ENCODE results near the gene SLC22A23.

SLC22A23 gene

GRCh38 chr6:3429211-3429610, 27.6 kb downstream of the SLC22A23 start:
- no peaks in the 10 kb centered on the region for H3K27me3 ChIP-seq (ENCODE audit: control insufficient read depth, insufficient read depth, low read length)
- H3K36me3 ChIP-seq (ENCODE audit: control insufficient read depth, insufficient read depth, low read length) = no peaks in the 10 kb centered on the region
- no peak overlapping the region for H3K9ac ChIP-seq (ENCODE audit: low read length)
- no peak overlapping the region for H3K4me3 ChIP-seq (ENCODE audit: low read length)
- peaks cover 2% of the 10 kb centered on the region for H3K4me1 ChIP-seq (ENCODE audit: control insufficient read depth, insufficient read depth, low read length)
- H3K27ac ChIP-seq (ENCODE audit: low read depth, low read length) = no peak overlapping the region

DNA sequence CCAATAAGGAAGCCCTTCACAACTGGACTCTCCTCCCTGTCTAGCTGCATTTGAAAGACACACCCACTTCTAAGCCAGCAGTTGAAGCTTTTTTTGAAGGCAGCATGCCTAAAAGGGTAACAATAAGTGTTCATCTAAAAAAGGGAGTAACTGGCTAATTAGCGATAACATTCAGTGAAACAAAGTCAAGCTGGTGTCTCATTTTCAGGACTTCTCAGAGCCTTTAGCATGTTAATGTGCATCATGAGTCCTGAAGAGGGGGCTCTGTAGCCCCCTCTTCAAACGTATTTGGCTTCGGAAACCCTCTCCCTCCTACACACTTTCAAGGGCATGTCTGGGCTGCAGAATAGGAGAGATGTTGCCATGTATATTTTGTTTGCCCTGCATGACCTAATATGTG, 28.1 kb downstream of the SLC22A23 start:
- Histone ChIP-seq H3K27me3 (ENCODE audit: control insufficient read depth, insufficient read depth, low read length) (no peaks in the 10 kb centered on the region), H3K9ac (ENCODE audit: low read length) (no peak overlapping the region), H3K4me3 (ENCODE audit: low read length) (no peak overlapping the region), H3K27ac (ENCODE audit: low read depth, low read length) (no peak overlapping the region), H3K4me1 (ENCODE audit: control insufficient read depth, insufficient read depth, low read length) (peaks cover 2% of the 10 kb centered on the region), H3K36me3 (ENCODE audit: control insufficient read depth, insufficient read depth, low read length) (no peaks in the 10 kb centered on the region)

- no peak overlapping the region for H3K27ac ChIP-seq (ENCODE audit: low read depth, low read length)
- H3K36me3 ChIP-seq (ENCODE audit: control insufficient read depth, insufficient read depth, low read length) = no peaks in the 10 kb centered on the region
- no peak overlapping the region for H3K4me3 ChIP-seq (ENCODE audit: low read length)
- no peak overlapping the region for H3K9ac ChIP-seq (ENCODE audit: low read length)
- H3K4me1 ChIP-seq (ENCODE audit: control insufficient read depth, insufficient read depth, low read length) = peaks cover 2% of the 10 kb centered on the region
- H3K27me3 ChIP-seq (ENCODE audit: control insufficient read depth, insufficient read depth, low read length) = no peaks in the 10 kb centered on the region
Measured at GRCh38 chr6:3428247-3428646, 28.6 kb downstream of the SLC22A23 start.

GRCh38 chr6:3427687-3428085, 29.2 kb downstream of the SLC22A23 start:
- H3K36me3 ChIP-seq (ENCODE audit: control insufficient read depth, insufficient read depth, low read length) = no peaks in the 10 kb centered on the region
- no peak overlapping the region for H3K9ac ChIP-seq (ENCODE audit: low read length)

GRCh38 chr6:3426927-3427686, 29.7 kb downstream of the SLC22A23 start:
- Histone ChIP-seq H3K27me3 (ENCODE audit: control insufficient read depth, insufficient read depth, low read length) (no peaks in the 10 kb centered on the region), H3K36me3 (ENCODE audit: control insufficient read depth, insufficient read depth, low read length) (no peaks in the 10 kb centered on the region), H3K4me3 (ENCODE audit: low read length) (no peak overlapping the region), H3K4me1 (ENCODE audit: control insufficient read depth, insufficient read depth, low read length) (peaks cover 2% of the 10 kb centered on the region), H3K27ac (ENCODE audit: low read depth, low read length) (no peak overlapping the region), H3K9ac (ENCODE audit: low read length) (no peak overlapping the region)

More at GRCh38 chr6:3427687-3428085, 29.2 kb downstream of the SLC22A23 start:
- no peaks in the 10 kb centered on the region for H3K27me3 ChIP-seq (ENCODE audit: control insufficient read depth, insufficient read depth, low read length)
- H3K27ac ChIP-seq (ENCODE audit: low read depth, low read length) = no peak overlapping the region
- H3K4me1 ChIP-seq (ENCODE audit: control insufficient read depth, insufficient read depth, low read length) = peaks cover 2% of the 10 kb centered on the region
- H3K4me3 ChIP-seq (ENCODE audit: low read length) = no peak overlapping the region

DNA sequence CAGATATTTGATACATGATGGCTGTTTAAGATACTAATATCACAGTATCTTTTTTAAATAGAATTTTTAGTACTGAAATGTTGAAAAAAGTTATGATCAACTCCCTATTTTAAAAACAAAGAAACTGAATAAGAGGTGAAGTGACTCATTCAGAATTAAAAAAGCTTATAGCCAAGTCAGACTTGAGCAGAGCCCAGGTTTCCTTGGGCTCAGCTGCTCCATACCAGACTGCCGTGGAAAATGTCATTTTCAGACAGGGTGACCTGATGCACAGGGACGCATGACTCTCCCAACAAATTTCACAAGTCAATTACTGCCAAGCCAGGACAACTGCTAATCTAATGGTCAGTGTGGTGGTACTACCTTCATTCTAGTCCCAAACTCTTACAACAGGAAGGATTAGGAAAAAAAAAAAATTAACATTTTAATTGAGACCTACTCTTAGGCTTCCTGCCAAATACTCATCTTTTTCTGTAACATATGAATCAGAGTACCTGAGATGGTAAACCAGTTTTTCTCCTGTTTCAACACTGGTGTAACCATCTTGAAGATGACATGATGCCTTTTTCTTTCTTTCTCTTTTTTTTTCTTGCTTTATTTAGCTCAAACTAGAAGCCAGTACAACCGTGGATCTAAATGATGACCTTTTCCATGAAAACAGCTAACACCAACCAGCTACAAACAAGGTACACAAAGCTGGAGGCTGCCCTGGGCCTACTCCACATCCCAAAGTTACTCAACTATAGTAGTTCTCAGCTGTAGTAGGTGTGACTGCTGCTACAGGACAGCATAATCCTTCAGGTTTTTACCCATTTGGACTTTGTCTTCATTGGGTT, 30.5 kb downstream of the SLC22A23 start:
- Histone ChIP-seq H3K4me1 (ENCODE audit: control insufficient read depth, insufficient read depth, low read length) (peaks cover 2% of the 10 kb centered on the region), H3K27ac (ENCODE audit: low read depth, low read length) (no peak overlapping the region), H3K4me3 (ENCODE audit: low read length) (no peak overlapping the region), H3K36me3 (ENCODE audit: control insufficient read depth, insufficient read depth, low read length) (no peaks in the 10 kb centered on the region), H3K9ac (ENCODE audit: low read length) (no peak overlapping the region), H3K27me3 (ENCODE audit: control insufficient read depth, insufficient read depth, low read length) (no peaks in the 10 kb centered on the region)

DNA sequence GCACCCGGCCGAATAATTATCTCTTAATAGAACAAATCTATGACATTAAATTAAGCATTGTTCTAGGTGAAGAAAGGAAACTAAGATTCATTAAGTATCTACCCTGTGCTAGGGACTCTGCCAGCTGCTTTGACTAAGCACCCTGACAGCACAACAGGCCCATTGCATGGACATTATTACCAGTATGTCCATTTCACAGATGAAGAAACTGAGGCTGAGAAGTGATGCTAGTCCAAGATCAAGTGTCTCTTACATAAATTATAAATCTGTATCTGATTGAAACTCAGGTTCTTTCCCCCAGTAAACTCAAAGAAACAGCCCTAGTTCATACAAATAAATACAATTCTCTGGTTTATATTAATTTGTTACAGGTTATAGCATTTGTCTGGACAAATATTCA, 31.3 kb downstream of the SLC22A23 start:
- no peak overlapping the region for H3K4me3 ChIP-seq (ENCODE audit: low read length)
- H3K9ac ChIP-seq (ENCODE audit: low read length) = no peak overlapping the region
- no peak overlapping the region for H3K27ac ChIP-seq (ENCODE audit: low read depth, low read length)
- H3K36me3 ChIP-seq (ENCODE audit: control insufficient read depth, insufficient read depth, low read length) = no peaks in the 10 kb centered on the region
- no peaks in the 10 kb centered on the region for H3K27me3 ChIP-seq (ENCODE audit: control insufficient read depth, insufficient read depth, low read length)
- H3K4me1 ChIP-seq (ENCODE audit: control insufficient read depth, insufficient read depth, low read length) = peaks cover 2% of the 10 kb centered on the region

GRCh38 chr6:3424185-3424927, 32.5 kb downstream of the SLC22A23 start:
- Histone ChIP-seq H3K27ac (ENCODE audit: low read depth, low read length) (no peak overlapping the region), H3K9ac (ENCODE audit: low read length) (no peak overlapping the region), H3K4me1 (ENCODE audit: control insufficient read depth, insufficient read depth, low read length) (peaks cover 2% of the 10 kb centered on the region), H3K36me3 (ENCODE audit: control insufficient read depth, insufficient read depth, low read length) (no peaks in the 10 kb centered on the region), H3K4me3 (ENCODE audit: low read length) (no peak overlapping the region), H3K27me3 (ENCODE audit: control insufficient read depth, insufficient read depth, low read length) (no peaks in the 10 kb centered on the region)

DNA sequence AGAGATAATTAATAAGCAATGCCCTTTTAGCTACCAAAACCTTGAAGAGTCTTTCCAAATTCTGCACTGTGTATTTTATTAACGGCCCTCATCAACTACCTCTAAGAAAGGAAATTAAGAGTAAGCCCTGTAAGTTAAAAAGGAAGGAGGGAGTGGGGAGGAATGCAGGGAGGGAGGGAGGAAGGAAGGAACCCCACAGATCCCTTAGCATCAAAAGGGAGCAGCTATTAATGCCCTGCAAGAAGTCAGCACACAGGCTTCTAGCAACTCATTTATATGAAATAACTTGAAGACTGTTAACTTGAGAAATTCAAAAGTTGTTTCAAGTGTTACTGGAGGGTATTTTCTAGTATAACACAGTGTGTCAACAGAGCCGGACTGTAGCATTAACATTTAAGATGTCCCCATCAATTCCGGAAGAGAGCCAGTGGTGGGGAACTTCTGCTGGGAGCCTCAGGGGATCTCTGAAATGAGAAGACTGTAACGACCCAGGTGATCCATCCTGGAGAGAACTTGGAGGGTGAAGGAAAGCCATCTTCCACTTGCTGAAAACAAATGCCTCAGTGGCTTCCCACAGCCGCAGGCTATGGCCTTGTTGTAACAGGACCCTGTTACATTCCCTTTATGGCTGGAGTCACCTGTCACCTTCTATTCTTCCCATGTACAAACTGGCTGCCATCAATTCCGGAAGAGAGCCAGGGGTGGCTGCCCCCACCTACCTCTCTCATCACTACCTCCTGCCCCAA, 33.2 kb downstream of the SLC22A23 start:
- no peaks in the 10 kb centered on the region for H3K36me3 ChIP-seq (ENCODE audit: control insufficient read depth, insufficient read depth, low read length)
- no peaks in the 10 kb centered on the region for H3K27me3 ChIP-seq (ENCODE audit: control insufficient read depth, insufficient read depth, low read length)
- H3K4me3 ChIP-seq (ENCODE audit: low read length) = no peak overlapping the region
- H3K4me1 ChIP-seq (ENCODE audit: control insufficient read depth, insufficient read depth, low read length) = peaks cover 2% of the 10 kb centered on the region
- H3K27ac ChIP-seq (ENCODE audit: low read depth, low read length) = no peak overlapping the region
- no peak overlapping the region for H3K9ac ChIP-seq (ENCODE audit: low read length)

DNA sequence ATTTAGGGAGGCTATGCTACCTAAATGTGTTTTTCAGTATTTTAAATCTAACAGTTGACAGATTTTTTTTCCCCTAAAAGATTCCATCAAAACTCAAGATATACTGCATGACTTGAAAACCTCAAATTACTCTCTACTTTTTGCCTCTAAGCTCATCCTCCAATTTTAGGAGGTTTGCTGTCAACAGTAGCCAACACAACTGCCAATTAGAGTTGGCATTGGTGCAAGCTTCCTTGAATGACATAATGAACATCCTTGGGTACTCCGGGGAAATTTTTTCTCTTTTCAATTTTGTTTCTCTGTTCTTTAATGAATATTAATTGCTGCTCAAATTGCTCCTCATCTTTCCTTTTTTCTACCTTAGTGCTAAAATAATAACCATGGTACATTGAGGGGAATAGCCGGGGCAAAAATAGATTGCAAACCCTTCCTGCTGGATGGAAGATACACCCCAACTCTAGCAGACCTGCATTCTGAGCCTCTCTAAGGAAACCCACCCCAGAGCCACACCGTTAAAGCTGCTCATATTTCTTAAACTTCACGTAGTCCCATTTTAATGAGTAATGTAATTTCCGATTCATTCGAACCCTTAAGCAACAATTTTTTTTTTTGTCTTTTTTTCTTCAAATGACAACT, 34.3 kb downstream of the SLC22A23 start:
- Histone ChIP-seq H3K27ac (ENCODE audit: low read depth, low read length) (no peak overlapping the region), H3K27me3 (ENCODE audit: control insufficient read depth, insufficient read depth, low read length) (no peaks in the 10 kb centered on the region), H3K9ac (ENCODE audit: low read length) (no peak overlapping the region), H3K36me3 (ENCODE audit: control insufficient read depth, insufficient read depth, low read length) (no peaks in the 10 kb centered on the region), H3K4me3 (ENCODE audit: low read length) (no peak overlapping the region), H3K4me1 (ENCODE audit: control insufficient read depth, insufficient read depth, low read length) (peaks cover 2% of the 10 kb centered on the region)

DNA sequence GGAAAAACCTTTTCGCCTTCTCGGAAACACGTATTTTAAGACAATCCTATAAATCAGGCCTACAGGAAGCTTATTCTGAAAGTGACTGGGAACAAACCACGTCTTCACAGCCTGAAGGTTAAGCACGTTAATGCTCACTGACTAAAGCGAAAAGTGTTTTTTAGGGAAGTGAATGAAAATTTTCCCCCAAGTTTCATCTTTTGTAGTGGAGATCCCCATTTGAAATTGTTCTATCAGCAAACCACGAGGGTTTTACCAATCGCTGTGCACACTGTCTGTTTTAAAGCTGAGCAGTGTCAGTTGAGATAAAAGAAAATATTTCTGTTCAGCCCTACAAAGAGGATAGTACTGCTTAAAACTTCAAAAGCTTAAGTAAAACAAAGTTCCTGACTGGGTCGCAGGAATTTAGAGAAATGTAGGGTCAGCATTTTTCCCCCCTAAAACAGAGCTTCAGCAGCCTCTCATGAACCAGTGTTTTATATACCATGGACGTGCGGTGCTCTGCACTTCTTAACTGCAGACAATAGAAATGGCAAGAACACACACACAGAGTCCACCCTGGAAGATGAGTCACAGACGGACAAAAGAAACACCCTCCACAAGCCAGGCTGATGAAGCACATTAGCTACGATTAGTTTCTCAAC, 34.9 kb downstream of the SLC22A23 start:
- no peak overlapping the region for H3K4me3 ChIP-seq (ENCODE audit: low read length)
- peak overlapping the region; percentile 24 for H3K27ac ChIP-seq (ENCODE audit: low read depth, low read length)
- H3K27me3 ChIP-seq (ENCODE audit: control insufficient read depth, insufficient read depth, low read length) = no peaks in the 10 kb centered on the region
- no peaks in the 10 kb centered on the region for H3K36me3 ChIP-seq (ENCODE audit: control insufficient read depth, insufficient read depth, low read length)
- H3K4me1 ChIP-seq (ENCODE audit: control insufficient read depth, insufficient read depth, low read length) = no peaks in the 10 kb centered on the region
- no peak overlapping the region for H3K9ac ChIP-seq (ENCODE audit: low read length)

All from rectal smooth muscle tissue (tissue), 1 donor.